Measurements from ENCODE around the gene SLC35A4.

DNA sequence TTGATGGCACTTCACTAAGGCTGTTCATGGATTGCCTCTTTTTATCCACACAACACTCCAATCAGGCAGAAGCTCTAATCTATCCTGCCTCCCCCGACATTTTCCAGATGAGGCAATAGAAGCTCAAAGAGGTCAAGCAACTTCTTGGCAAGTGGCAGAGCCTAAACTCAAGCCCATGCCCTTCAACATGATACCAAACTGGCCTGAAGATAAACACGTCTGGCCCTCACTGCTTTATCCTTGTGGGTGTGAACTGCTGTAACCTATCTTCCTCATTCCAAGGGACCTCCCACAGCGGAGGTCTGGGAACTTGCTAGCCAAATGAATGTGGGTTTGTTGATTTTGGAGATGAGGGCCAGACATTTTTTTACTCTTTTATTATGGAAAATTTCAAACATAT, 9.5 kb downstream of the SLC35A4 start:
- TF ChIP-seq, protein P1, sequence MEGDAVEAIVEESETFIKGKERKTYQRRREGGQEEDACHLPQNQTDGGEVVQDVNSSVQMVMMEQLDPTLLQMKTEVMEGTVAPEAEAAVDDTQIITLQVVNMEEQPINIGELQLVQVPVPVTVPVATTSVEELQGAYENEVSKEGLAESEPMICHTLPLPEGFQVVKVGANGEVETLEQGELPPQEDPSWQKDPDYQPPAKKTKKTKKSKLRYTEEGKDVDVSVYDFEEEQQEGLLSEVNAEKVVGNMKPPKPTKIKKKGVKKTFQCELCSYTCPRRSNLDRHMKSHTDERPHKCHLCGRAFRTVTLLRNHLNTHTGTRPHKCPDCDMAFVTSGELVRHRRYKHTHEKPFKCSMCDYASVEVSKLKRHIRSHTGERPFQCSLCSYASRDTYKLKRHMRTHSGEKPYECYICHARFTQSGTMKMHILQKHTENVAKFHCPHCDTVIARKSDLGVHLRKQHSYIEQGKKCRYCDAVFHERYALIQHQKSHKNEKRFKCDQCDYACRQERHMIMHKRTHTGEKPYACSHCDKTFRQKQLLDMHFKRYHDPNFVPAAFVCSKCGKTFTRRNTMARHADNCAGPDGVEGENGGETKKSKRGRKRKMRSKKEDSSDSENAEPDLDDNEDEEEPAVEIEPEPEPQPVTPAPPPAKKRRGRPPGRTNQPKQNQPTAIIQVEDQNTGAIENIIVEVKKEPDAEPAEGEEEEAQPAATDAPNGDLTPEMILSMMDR (IDR thresholded peaks at IDR 0.05 in 8 of 11, conservative IDR thresholded peaks at IDR 0.05 in 3 of 11), result no peak
- TF ChIP-seq POLR2A (IDR thresholded peaks at IDR 0.05), result no peak
